Measurements from ENCODE around the gene SRR.

The SRR gene

GRCh38 chr17:2371183-2372130, 67.7 kb downstream of the SRR start:
- H2AFZ ChIP-seq (ENCODE audit: low read length), result no peak overlapping the region
- TF ChIP-seq, protein P1, sequence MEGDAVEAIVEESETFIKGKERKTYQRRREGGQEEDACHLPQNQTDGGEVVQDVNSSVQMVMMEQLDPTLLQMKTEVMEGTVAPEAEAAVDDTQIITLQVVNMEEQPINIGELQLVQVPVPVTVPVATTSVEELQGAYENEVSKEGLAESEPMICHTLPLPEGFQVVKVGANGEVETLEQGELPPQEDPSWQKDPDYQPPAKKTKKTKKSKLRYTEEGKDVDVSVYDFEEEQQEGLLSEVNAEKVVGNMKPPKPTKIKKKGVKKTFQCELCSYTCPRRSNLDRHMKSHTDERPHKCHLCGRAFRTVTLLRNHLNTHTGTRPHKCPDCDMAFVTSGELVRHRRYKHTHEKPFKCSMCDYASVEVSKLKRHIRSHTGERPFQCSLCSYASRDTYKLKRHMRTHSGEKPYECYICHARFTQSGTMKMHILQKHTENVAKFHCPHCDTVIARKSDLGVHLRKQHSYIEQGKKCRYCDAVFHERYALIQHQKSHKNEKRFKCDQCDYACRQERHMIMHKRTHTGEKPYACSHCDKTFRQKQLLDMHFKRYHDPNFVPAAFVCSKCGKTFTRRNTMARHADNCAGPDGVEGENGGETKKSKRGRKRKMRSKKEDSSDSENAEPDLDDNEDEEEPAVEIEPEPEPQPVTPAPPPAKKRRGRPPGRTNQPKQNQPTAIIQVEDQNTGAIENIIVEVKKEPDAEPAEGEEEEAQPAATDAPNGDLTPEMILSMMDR (IDR thresholded peaks at IDR 0.05; ENCODE audit: low read length), result no peak
- TF ChIP-seq EZH2phosphoT487 (IDR thresholded peaks at IDR 0.05; ENCODE audit: low read length) (no peak), EZH2 (optimal IDR thresholded peaks at IDR 0.05; ENCODE audit: low read depth, low read length) (no peak)

DNA sequence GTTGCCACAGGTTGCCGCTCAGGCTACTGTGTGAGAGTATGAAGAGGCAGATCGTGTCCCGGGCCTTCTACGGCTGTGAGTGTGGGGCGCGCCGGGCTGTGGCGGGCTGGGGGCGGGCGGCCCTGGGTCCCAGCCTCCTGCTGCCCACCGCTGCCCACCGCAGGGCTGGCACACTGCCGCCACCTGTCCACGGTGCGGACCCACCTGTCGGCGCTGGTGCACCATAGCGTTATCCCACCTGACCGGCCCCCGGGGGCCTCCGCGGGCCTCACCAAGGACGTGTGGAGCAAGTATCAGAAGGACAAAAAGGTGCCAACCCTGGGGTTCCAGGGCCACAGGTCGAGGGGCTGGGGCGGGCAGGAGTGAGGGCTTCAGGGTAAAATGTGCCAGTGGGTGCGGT, 68.4 kb downstream of the SRR start:
- Histone ChIP-seq H3K4me2 (ENCODE audit: low read depth, low read length) (no peak overlapping the region), H3K4me3 (ENCODE audit: low read length) (no peak overlapping the region), H3K27ac (ENCODE audit: low read length) (no peak overlapping the region), H3K9me2 (replicated peaks; ENCODE audit: insufficient read depth, low read length) (no peaks in the 10 kb centered on the region), H2AFZ (ENCODE audit: low read length) (no peak overlapping the region), H3K4me1 (ENCODE audit: low read length) (no peaks in the 10 kb centered on the region), H3K36me3 (replicated peaks; ENCODE audit: insufficient read depth, low read length) (no peaks in the 10 kb centered on the region), H3K79me2 (ENCODE audit: low read length) (no peaks in the 10 kb centered on the region), H3K9me3 (replicated peaks; ENCODE audit: insufficient read depth, low read length) (no peaks in the 10 kb centered on the region), H4K20me1 (ENCODE audit: insufficient read depth, low read length) (no peaks in the 10 kb centered on the region), H3F3A (ENCODE audit: insufficient read depth, low read length) (no peaks in the 10 kb centered on the region), H3K27me3 (replicated peaks; ENCODE audit: insufficient read depth, low read length) (no peaks in the 10 kb centered on the region), H3K9ac (ENCODE audit: low read length) (no peak overlapping the region)
- no peak for DNase-seq
- TF ChIP-seq EZH2phosphoT487 (IDR thresholded peaks at IDR 0.05; ENCODE audit: low read length) (no peak), EZH2 (optimal IDR thresholded peaks at IDR 0.05; ENCODE audit: low read depth, low read length) (no peak)
- TF ChIP-seq, protein P1 (IDR thresholded peaks at IDR 0.05; ENCODE audit: low read length), result no peak

More at GRCh38 chr17:2371183-2372130, 67.7 kb downstream of the SRR start:
- Histone ChIP-seq H3K36me3 (replicated peaks; ENCODE audit: insufficient read depth, low read length) (no peaks in the 10 kb centered on the region), H3F3A (ENCODE audit: insufficient read depth, low read length) (no peaks in the 10 kb centered on the region), H3K9me3 (replicated peaks; ENCODE audit: insufficient read depth, low read length) (no peaks in the 10 kb centered on the region), H3K27me3 (replicated peaks; ENCODE audit: insufficient read depth, low read length) (no peaks in the 10 kb centered on the region), H3K4me2 (ENCODE audit: low read depth, low read length) (no peak overlapping the region), H3K4me3 (ENCODE audit: low read length) (no peak overlapping the region), H3K4me1 (ENCODE audit: low read length) (no peaks in the 10 kb centered on the region), H3K9ac (ENCODE audit: low read length) (no peak overlapping the region), H4K20me1 (ENCODE audit: insufficient read depth, low read length) (no peaks in the 10 kb centered on the region), H3K79me2 (ENCODE audit: low read length) (no peaks in the 10 kb centered on the region), H3K9me2 (replicated peaks; ENCODE audit: insufficient read depth, low read length) (no peaks in the 10 kb centered on the region), H3K27ac (ENCODE audit: low read length) (no peak overlapping the region)
- DNase-seq, result no peak

DNA sequence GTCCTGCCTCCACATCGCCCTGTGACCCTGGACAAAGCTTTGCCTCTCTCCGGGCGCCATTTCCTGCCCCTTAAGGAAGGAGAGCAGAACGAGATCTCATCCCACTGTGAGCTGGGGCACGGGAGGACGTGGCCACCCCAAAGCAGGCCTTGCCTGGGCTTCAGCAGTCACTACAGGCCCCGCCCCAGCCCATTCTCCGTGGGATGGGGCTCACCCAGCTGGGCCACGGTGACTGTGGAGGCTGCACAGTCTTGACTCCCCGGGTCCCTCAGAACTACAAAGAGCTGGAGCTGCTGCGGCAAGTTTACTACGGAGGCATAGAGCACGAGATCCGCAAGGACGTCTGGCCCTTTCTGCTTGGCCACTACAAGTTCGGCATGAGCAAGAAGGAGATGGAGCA, 68.9 kb downstream of the SRR start:
- no peaks in the 10 kb centered on the region for H3K79me2 ChIP-seq (ENCODE audit: low read length)
- H3K27ac ChIP-seq (ENCODE audit: low read length), result no peak overlapping the region
- no peaks in the 10 kb centered on the region for H3K36me3 ChIP-seq (replicated peaks; ENCODE audit: insufficient read depth, low read length)
- no peak overlapping the region for H2AFZ ChIP-seq (ENCODE audit: low read length)
- H3K9me2 ChIP-seq (replicated peaks; ENCODE audit: insufficient read depth, low read length), result no peaks in the 10 kb centered on the region
- TF ChIP-seq, protein P1 (IDR thresholded peaks at IDR 0.05; ENCODE audit: low read length), result no peak
- TF ChIP-seq EZH2 (optimal IDR thresholded peaks at IDR 0.05; ENCODE audit: low read depth, low read length) (no peak), EZH2phosphoT487 (IDR thresholded peaks at IDR 0.05; ENCODE audit: low read length) (no peak)
- no peak overlapping the region for H3K4me2 ChIP-seq (ENCODE audit: low read depth, low read length)
- no peaks in the 10 kb centered on the region for H3K4me1 ChIP-seq (ENCODE audit: low read length)
- DNase-seq, result no peak
- no peaks in the 10 kb centered on the region for H4K20me1 ChIP-seq (ENCODE audit: insufficient read depth, low read length)
- no peaks in the 10 kb centered on the region for H3K27me3 ChIP-seq (replicated peaks; ENCODE audit: insufficient read depth, low read length)
- H3K9ac ChIP-seq (ENCODE audit: low read length), result no peak overlapping the region
- no peaks in the 10 kb centered on the region for H3K9me3 ChIP-seq (replicated peaks; ENCODE audit: insufficient read depth, low read length)
- H3F3A ChIP-seq (ENCODE audit: insufficient read depth, low read length), result no peaks in the 10 kb centered on the region
- H3K4me3 ChIP-seq (ENCODE audit: low read length), result no peak overlapping the region

Data from MM.1S (cell line).